GM21529 (cell line): ENCODE results near the gene RWDD2A.
"Not testable (repeated sequence)": the region's sequence is repeated elsewhere in the genome, so short reads cannot be mapped to it uniquely, and the experiment has no call there.

Experiments
- ATAC-seq: cut with Tn5 transposase; IDR thresholded peaks from one replicate; pipeline ENCODE4 v1.9.1; 2021; ENCODE audit not compliant: unreplicated experiment

RWDD2A gene

DNA sequence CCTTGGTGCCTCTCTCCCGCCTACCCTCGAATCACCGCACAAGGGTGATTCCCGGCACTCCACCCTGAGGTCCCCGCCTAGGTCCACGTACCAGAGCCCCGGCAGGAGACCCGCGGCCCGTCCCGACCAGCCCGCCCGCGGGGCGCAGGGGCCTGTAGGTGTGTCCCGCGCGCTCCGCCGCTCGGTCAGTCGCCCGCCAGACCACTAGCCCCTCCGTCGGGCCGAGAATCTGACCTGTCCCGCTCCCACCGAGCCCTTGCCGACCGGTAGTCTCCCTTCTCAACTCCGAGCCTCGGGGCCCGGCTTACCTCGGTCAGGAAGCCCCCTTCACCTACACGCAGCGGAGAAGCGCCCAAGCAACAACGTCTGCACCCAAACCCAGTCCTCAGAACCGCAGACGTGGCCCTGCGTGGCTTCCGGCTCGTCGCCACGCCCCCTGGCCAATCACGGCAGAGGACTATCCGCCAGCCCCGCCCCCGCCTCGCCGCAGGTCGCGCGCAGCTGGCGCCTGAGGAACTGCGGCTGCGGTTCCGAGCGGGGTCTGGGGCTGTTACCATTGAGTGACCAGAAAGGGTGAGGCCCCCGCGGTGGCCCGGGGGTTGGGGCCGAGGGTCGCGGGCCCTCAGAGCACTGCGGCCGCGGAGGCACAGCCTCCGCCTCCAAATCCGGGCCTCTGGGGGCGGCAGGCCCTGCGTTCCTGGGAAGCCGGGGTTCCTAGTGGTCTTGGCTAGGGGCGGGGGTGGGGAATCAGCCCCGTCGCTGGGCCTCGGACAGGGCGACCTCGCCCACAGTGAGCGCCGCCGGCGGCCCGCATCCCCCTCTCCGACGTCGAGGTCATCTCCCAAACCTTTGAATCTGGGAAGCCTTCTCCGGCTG is at the start of gene RWDD2A, which contains the start of gene PGM3:
TSS of gene RWDD2A (plus strand) at position 487 of the 876 bp plus-strand sequence. CDS start 1,095 bp downstream, outside the sequence.
TSS of gene PGM3 (minus strand) at position 395 of the 876 bp plus-strand sequence. CDS start 2,253 bp downstream, outside the sequence.
- peak; percentile 97 for ATAC-seq

GRCh38 chr6:83151114-83151513 is 42.0 kb upstream of the RWDD2A start:
- ATAC-seq = no peak

GRCh38 chr6:83152913-83153312 is 40.2 kb upstream of the RWDD2A start:
- ATAC-seq = no peak

DNA sequence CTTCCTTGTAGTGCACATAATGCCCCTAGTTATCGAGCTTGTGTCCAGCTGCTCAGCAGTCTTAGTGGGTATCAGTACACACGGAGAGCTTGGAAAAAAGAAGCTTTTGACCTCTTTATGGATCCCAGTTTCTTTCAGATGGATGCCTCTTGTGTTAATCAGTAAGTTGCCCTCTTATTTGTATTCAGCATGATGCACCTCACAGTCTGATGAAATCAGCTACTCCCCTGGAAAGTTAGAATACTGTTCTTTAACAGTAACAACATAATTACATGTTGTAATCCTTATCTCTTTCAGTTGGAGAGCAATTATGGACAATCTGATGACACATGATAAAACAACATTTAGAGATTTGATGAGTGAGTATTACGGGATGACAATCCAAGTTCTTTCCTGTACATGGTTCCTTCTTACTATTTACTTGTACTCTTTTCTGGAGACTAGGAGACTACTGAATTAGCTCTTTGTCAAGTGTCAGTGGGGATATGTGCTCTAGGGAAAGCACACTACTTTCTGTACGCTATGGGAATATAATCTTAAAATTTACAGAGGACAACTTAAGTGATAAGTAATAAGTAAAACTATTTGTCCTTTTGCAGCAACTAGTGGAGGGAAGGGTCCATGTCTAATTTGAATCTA is 39.2 kb upstream of the RWDD2A start:
- no peak for ATAC-seq

DNA sequence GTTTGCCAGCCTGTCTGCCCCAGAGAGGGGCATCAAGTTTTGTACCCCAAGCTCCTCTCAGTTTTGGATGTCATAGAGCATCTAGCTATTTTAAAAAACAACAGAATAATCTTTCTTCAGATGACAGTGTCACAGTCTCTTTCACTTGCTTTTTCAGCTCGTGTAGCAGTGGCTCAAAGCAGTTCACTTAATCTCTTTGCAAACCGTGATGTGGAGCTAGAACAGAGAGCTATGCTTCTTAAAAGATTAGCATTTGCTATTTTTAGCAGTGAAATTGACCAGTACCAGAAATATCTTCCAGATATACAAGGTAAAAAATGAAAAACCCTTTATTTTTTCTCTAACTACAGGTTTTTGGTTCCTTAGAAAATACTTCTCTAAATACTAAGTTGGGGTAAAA is 37.4 kb upstream of the RWDD2A start:
- ATAC-seq = no peak

DNA sequence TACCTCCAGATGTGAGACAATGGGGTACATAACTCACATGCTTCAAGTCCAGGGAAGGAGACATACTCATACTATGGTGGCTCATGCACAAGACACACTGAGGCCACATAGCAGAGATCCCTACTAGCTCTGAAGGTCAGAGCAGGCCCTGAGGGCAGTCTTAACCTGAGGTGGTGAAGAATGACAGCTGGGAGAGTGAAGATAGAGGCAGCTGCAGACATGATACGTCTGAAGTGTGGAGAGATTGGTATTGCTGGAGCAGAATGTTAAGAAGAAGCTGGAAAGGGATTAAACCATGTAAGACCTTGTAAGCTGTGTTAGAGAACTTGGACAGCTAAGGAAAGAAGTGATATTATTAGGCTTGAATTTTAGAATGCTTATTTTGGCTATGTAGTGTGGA is 33.0 kb upstream of the RWDD2A start:
- ATAC-seq = no peak

DNA sequence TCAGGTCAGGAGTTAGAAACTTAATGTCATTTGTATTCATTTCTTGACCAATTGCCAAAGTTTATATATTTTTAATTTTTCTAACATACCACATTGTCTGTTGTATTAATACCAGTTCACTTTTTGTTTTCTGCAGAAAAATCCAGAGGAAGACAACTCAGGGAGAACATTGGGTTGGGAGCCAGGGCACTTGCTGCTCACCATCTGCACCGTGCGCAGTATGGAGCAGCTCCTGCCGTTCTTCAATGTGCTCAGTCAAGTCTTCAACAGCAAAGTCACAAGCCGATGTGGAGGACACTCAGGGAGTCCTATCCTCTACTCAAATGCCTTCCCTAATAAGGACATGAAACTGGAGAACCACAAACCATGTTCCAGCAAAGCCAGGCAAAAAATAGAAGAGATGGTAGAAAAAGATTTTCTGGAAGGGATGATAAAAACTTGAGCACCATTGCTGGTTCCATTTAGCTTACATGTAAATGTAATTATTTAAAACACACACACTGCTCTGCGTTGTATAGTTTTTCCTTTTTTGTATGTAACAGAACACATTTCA is 25.4 kb upstream of the RWDD2A start:
- no peak for ATAC-seq

DNA sequence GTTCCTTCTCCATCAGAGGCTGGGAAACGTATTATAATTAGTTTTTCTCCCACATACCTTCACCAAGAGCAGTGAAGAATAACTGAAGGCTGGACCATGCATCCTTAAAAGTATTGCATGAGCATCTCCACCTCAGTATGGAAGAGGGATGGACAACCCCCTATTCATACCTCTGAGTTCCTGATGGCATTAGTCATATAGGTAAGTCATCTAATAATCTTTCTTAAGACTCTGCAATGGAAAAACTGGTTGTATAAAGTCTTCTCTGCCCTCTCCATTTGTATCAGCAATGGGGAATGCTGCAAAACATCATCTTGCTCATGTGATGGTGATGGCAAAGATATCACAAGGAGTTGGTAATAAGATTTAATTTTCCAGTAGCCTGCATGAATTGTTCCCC is 24.6 kb upstream of the RWDD2A start:
- ATAC-seq = no peak

DNA sequence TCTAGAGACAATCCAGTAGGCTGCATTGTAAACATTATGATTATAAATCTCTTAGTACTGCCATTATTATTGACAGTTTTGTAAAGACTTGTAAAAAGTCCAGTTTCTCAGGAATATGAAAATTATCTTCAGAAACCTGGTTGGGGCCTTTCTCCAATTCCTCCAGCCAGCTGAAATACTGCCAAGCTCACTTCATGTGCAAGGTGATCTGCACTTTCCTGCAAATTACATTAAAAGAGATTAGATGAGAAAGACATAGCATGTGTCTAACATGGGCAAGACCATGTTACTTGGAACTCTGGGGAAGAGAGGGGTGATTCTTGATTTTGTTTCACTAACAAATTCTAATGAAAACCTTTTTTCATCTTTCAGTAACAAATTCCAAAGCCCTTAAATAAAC is 24.1 kb upstream of the RWDD2A start:
- no peak for ATAC-seq

GRCh38 chr6:83169511-83169910 is 23.6 kb upstream of the RWDD2A start:
- no peak for ATAC-seq

- ATAC-seq = no peak
Measured at GRCh38 chr6:83176246-83176645, 16.9 kb upstream of the RWDD2A start.

GRCh38 chr6:83180426-83180950 is 12.7 kb upstream of the RWDD2A start:
- ATAC-seq = no peak

- no peak for ATAC-seq
Measured at GRCh38 chr6:83182114-83182513, 11.0 kb upstream of the RWDD2A start.

DNA sequence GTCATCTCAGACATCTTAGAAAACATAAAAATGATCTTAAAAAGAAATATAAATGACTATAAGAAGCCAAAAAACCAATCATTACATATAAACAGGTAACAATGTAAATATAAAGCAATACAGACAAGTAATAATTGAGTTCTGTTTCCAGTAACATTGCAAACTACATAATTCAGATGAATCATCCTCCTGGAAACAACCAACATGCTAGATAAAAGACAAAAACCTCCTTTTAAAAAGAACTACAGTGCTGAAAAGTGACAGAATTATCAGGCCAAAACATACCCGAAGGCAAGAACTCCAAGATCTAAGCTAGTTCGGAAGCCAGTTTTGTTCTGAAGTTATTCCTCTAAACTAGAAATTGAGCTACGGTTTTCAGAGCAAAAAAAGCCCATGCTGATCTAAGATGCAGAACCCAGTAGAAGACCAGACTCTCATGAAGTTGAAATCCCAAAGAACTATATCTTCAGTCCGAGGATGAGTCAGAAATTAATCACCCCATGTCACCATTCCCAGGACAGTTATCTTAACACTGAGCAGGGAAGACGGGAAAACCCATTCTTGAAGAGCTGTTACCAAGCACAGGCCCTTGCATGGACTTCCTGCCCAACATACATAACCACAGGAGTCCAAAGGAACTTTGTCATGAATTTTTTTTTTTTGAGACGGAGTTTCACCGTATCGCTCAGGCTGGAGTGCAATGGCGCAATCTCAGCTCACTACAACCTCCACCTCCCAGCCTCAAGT is 9.9 kb upstream of the RWDD2A start:
- ATAC-seq = no peak

DNA sequence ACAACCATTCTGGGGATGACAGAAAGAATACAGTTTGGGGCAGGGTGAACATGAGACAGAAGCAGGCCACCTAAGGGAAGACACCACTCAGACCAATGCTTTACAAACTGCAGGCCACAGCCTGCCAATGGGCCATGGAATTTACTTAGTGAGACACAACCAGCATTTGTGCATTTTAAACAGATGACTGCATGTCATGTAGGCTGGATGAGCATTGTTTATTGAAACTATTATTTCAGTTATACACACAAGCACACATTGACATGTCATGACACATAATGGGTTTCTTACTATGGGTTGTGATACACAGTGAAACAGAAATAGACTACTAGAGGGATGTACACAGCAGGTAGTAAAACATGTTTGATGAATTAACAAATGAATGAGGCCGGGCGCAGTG is 8.1 kb upstream of the RWDD2A start:
- no peak for ATAC-seq

GRCh38 chr6:83188501-83188900 is 4.7 kb upstream of the RWDD2A start:
- ATAC-seq = no peak

DNA sequence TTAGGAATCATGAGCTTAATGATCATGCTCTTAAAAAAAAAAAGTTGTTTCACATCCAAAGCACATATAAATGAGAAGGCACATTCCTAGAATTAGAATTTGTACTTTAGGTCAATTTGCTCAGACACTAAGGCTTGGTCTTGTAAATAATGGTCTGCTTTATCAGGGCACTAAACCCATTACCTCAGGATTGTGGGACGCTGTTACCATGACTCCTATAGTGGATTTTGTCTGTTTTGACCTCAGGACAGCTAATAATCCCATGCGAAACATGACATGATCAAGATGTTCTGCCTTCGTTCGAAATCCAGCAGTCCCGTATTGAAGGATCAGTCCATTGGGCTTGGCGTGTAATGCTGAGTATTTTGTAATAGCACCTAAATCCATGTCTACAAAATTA is 2.5 kb upstream of the RWDD2A start:
- no peak for ATAC-seq

DNA sequence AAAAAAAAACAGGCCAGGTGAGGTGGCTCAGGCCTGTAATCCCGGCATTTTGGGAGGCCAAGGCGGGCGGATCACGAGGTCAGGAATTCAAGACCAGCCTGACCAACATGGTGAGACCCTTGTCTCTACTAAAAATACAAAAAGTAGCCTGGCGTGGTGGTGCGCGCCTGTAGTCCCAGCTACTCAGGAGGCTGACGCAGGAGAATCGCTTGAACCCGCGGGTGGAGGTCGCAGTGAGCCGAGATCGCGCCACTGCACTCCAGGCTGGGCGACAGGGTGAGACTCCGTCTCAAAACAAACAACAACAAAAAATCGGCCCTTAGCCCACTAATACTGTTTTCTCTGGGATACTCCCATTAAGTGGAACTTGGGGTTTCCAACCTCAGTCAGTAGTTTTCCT is 1.2 kb upstream of the RWDD2A start:
- ATAC-seq = not testable (repeated sequence)

- ATAC-seq = no peak
Measured at GRCh38 chr6:83192456-83192855, 701 bp upstream of the RWDD2A start.

- ATAC-seq = peak; percentile 32
Measured at GRCh38 chr6:83193747-83194566, 800 bp downstream of the RWDD2A start.
